Superior temporal gyrus (tissue), 1 donor: ENCODE results near the gene ZNF346.

ENCODE experiments used
- DNase-seq: peaks from one replicate; pipeline ENCODE4 v3.0.0-alpha.2; 2016; ENCODE audit errors: extremely low spot score

ZNF346 gene

DNA sequence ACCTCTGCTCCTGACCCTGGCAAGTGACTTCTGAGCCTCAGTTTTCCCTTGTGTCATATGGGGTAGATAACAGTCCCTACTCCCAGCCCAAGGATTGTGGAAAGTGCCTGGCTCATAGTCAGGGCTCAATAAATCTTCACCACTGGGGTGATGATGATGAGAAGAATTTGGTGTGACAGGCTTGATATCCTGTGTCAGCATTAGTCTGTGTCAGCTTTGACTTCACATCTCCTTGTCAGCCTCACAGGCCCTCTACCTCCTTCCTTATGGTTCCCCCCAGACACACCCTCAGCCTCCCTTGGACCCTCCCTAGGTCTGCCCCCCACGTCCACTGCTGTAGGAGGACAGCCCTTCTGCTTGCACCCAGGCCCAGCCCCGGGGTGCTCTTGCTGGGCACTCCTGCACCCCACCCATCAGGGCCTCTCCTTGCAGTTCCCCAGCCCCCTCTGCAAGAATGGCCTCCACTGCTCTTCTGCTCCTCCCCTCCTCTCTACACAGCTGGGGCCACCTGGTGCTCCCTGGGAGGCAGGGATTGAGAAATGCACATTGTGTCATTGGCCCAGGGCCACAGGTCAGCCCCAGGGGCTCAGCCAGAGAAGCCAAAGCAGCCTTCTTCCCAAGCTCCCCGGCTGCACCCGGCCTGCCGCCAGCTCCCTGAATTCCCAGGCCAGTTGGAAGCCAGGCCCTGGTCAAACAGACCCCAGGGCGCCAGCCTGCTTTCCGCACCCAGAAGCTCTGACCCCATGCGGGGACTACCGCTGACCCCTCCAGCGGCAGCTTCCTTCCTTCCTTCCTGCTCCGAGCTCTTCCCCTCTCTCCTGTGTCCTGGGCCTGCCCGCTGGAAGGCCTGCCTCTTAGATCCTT, 72.0 kb downstream of the ZNF346 start:
- DNase-seq: no peak

DNA sequence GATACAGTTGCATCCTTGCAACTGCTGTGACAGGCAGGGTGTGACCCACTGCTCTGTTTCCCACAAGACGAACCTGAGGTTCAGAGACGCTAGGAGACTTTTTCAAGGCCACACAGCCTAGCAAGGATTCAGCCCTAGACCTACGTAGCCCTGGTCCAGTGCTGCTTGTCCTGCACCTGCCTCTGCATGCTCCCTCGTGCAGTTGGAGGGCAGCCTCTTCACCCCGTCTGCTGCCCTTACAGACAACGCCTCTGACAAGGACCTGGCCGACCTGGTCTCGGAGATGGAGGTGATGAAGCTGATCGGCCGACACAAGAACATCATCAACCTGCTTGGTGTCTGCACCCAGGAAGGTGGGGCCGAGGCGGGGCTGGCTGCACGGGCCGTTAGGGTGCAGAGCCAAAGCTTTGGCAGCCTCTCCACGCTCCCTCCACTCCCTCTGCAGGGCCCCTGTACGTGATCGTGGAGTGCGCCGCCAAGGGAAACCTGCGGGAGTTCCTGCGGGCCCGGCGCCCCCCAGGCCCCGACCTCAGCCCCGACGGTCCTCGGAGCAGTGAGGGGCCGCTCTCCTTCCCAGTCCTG, 72.7 kb downstream of the ZNF346 start:
- no peak for DNase-seq

DNA sequence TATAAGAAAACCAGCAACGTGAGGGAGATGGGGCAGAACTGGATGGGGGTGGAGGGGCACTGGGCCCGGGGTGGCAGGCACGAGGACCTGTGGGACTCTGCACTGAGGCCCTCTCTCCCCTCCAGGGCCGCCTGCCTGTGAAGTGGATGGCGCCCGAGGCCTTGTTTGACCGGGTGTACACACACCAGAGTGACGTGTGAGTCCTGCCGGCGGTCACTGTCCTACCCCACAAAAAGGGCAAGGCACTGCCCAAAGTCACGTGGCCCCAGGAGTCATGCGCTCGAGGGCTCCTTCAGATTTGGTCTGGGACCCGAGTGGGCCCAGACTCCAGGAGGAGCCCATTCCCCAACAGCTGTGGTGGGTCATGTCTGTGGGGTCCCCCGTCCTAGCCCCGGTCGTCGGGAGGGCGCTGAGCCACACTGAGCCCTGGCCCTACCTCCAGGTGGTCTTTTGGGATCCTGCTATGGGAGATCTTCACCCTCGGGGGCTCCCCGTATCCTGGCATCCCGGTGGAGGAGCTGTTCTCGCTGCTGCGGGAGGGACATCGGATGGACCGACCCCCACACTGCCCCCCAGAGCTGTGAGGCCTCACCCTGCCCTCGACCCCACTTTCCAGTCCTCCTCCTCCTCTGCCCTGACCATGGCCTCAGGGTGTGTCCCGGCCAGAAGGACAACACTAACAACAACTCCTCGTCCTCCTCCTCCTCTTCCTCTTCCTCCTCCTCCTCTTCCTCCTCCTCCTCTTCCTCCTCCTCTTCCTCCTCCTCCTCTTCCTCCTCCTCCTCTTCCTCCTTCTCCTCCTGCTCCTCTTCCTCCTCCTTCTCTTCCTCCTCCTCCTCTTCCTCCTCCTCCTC, 73.9 kb downstream of the ZNF346 start:
- no peak for DNase-seq

DNA sequence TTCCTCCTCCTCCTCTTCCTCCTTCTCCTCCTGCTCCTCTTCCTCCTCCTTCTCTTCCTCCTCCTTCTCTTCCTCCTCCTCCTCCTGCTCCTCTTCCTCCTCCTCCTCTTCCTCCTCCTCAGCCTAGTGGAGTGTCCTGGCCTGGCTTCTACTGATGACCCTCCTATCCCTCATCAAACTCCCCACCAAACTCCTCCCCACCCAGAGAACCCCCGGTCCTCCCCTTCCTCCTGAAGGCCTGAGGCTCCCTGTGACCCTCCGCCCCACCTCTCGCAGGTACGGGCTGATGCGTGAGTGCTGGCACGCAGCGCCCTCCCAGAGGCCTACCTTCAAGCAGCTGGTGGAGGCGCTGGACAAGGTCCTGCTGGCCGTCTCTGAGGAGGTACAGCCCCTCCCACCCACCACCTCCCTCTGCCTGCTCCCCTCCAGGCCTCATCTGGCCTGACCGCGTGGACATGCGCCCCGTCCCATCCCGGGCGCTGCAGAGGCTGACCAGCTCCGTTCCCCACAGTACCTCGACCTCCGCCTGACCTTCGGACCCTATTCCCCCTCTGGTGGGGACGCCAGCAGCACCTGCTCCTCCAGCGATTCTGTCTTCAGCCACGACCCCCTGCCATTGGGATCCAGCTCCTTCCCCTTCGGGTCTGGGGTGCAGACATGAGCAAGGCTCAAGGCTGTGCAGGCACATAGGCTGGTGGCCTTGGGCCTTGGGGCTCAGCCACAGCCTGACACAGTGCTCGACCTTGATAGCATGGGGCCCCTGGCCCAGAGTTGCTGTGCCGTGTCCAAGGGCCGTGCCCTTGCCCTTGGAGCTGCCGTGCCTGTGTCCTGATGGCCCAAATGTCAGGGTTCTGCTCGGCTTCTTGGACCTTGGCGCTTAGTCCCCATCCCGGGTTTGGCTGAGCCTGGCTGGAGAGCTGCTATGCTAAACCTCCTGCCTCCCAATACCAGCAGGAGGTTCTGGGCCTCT, 74.8 kb downstream of the ZNF346 start:
- no peak for DNase-seq

- DNase-seq: no peak
These were observed 75.6 kb downstream of the ZNF346 start for GRCh38 chr5:177098120-177098469.

- DNase-seq: peak; percentile 16
These were observed 76.1 kb downstream of the ZNF346 start for GRCh38 chr5:177098470-177099141.

GRCh38 chr5:177099422-177100093, 77.1 kb downstream of the ZNF346 start:
- no peak for DNase-seq

- DNase-seq: no peak
These were observed 78.2 kb downstream of the ZNF346 start for GRCh38 chr5:177100714-177101121.

DNA sequence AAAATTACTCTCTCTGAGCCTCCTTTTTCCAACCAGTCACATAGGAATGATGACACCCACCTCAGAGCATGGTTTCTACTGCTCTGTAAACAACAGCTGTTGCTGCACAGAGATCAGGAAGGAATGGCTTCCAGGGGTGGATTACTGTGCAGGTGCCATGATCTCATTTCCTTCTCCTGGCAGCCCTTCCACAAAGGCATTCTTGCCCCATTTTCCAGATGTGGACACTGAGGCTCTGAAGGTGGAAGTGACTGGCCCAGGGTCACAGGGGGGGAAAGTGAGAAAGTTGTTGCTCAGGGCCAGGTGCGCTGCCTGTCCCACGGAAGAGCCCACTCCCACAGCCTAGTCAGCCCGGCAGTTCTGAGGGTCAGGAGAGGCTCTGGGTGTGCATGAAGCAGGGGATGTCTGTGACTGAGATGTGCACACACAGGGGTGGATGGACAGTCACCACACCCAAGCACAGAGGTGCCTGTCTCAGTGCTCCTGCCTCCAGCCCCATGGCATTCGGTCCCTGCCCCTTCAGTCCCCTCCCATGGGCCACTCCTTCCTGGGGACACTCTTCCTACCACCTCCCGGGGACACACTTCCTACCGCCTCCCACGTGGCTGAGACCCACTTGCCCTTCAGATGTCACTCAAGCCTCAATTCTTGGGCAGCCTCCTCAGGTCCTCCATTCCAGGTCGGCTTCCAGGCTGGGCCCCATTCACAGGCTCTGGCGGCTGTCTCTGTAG, 81.2 kb downstream of the ZNF346 start:
- no peak for DNase-seq

GRCh38 chr5:177105691-177106476, 83.4 kb downstream of the ZNF346 start:
- DNase-seq: no peak

DNA sequence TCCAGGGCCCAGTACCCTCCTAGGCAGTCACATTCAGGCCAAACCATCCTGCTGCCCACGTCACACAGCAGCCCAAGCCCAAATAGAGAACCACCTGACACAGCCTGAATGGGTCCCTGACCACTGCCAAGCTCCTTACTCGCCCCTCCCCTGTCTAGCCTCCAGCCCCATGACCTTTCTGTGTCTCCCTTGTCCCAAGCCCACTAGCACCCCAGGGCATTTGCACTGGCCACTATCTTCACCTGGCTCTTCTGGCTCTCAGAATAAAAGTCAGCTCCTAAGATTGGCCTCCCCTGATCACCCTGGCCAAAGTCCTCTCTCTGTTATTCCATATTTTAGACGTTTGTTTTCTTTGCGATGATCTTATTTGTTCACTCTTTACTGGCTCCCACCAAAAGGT, 84.7 kb downstream of the ZNF346 start:
- no peak for DNase-seq

GRCh38 chr5:177109810-177110209, 87.3 kb downstream of the ZNF346 start:
- DNase-seq: no peak

DNA sequence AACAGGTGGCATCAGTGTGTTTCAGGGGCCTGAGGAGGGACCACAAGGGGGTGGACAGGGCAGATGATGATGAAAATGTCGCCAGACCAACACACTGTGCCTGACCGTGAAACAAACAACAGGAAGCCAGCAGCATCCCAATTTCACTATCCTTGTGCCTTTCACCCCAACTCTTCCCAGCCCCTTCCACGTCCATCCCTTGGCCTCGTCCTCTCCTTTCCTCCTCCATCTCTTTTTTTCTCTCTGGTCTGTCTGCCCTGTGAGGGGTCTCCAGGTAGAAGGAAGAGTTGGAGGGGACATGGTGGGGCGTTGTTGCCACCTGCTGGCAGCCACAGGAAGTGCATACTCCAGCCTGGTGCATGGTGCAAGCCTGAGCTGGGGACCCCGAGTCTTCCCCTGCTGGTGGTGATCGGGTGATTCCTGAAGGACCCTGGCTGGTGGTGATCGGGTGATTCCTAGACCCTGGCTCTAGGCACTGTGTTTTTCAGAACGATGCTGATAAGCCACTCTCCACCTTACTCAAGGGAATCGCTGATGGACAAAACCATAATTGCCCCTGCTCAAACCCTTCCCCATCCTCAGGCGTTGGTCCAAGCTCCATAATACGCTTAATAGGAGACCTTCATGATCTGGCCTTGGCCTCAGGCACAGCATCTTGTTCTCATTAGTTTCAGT, 89.4 kb downstream of the ZNF346 start:
- peak; percentile 72 for DNase-seq

GRCh38 chr5:177112589-177113220, 90.2 kb downstream of the ZNF346 start:
- DNase-seq: no peak

- DNase-seq: peak; percentile 93
These were observed 91.3 kb downstream of the ZNF346 start for GRCh38 chr5:177113566-177114424.

- DNase-seq: peak; percentile 93
These were observed 94.3 kb downstream of the ZNF346 start for GRCh38 chr5:177116631-177117373.
